Ovary (tissue), 9 donors: ENCODE measurements around the gene NKX2-2. TPM values are rescaled to one million over a fixed set of nuclear protein-coding genes. Genes with fewer than 3 reads are reported as not detected.

Source experiments
- DNase-seq, 5 donors: peaks; one replicate each; pipeline ENCODE4 v3.0.0-alpha.2; 2019 to 2020
- H3K27ac ChIP-seq, 2 donors: fragments of 200-600 bp; one replicate each; pipeline versions ENCODE4 v1.5.1 to v1.8.0; 2019 to 2022
- H3K27me3 ChIP-seq: fragments of 200-600 bp; one replicate; pipeline ENCODE4 v1.8.0; 2022
- H3K36me3 ChIP-seq: fragments of 200-600 bp; sonication (generic); one replicate; pipeline ENCODE4 v1.5.1; 2019
- H3K4me1 ChIP-seq: one replicate; pipeline ENCODE4 v1.8.1; 2013; ENCODE audit warnings: mild to moderate bottlenecking, moderate library complexity; ENCODE audit not compliant: insufficient read depth
- H3K4me3 ChIP-seq: fragments of 200-600 bp; sonication (generic); one replicate; pipeline ENCODE4 v1.5.1; 2017
- H3K9me3 ChIP-seq, 2 donors: fragments of 200-600 bp in 1 of 2; sonication (generic) in 1 of 2; one replicate each; pipeline versions ENCODE4 v1.5.1 to v1.8.1; 2013 to 2019; ENCODE audit warnings: mild to moderate bottlenecking in 1 of 2, moderate library complexity in 1 of 2
- EP300 ChIP-seq: sonication (generic); formaldehyde crosslinking; IDR thresholded peaks from one replicate; pipeline ENCODE4 v1.6.1; 2017; ENCODE audit warnings: antibody characterized with exemption
- POLR2A ChIP-seq: fragments of 450-650 bp; IDR thresholded peaks from one replicate; pipeline ENCODE4 v1.6.1; 2017; ENCODE audit warnings: antibody characterized with exemption, mild to moderate bottlenecking, moderate library complexity
- WGBS, 3 donors: extraction: QIAGEN DNeasy Blood & Tissue Kit in 1 of 3; methylation state at CpG; one replicate each; pipeline versions ENCODE4 v1.1.5 to v1.1.7; 2013 to 2017; 5-methylcytosine and 5-hydroxymethylcytosine counted together
- intact Hi-C, 4 donors: fragments of 100-400 bp; cut with DNase I; formaldehyde crosslinking; loops; one replicate each; pipeline versions ENCODE4 v1.11.0 to v1.15.1; 2022 to 2023
- polyA plus RNA-seq, 2 donors: library from polyadenylated mRNA; stranded (reverse); fragments of 200-250 nt in 1 of 2; fragments of 350-450 nt in 1 of 2; fragmentation: Illumina TruSeq in 1 of 2; extraction: RNeasy Lipid Tissue Mini Kit (QIAGEN cat#74804) in 1 of 2; gene quantifications; one replicate each; pipeline ENCODE4 v1.2.3, GENCODE V29; 2013 to 2014
- total RNA-seq, 7 donors: library from RNA; depleted of rRNA in 2 of 7; stranded (reverse); fragments of >200 nt in 2 of 7; fragmentation: NEBNext Ultra II Directional in 3 of 7; extraction: Animal tissue kit (Norgen Biotek cat#: 25700) in 3 of 7; gene quantifications; one replicate each; pipeline versions ENCODE4 v1.1.0 to v1.2.4, GENCODE V29; 2016 to 2023
- TF ChIP-seq, protein P1 (sequence below), 3 donors: fragments of 450-650 bp in 2 of 3; fragments of 200-600 bp in 1 of 3; IDR thresholded peaks; one replicate each; pipeline versions ENCODE4 v1.5.1 to v1.8.0; 2016 to 2022; ENCODE audit warnings: antibody characterized with exemption in 3 of 3, mild to moderate bottlenecking in 1 of 3
- donor health status: DM: no; HTN: no; CAD: no; lungs with moderate emphysema.
- donor health status: DM: no; HTN: no; CAD: no.
- donor health status: Bipolar disorder and iron deficiency.
- donor health status: DM: yes; HTN: yes; CAD: no.
- donor health status: DM: no; HTN: no; CAD: no.
- donor health status: DM: yes; HTN: yes; CAD: no.

NKX2-2 gene
- total and polyA plus RNA-seq, 9 donors = not detected

DNA sequence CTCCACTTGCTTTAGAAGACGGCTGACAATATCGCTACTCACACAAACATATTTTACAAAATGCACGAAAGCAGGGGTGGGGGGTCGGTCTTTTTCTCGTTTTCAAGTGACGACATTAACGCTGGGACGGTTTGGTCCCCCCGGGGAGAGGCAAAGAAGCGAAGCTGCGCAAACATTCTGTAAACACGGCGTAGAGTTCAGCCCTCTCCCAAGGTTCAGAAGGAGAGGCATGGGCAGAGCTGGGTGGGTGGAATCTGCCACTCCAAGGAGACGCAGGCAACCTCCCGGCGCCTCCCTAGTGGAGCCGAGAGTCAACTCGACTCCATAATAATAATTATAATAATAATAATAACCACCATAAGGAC is 2.4 kb downstream of the NKX2-2 start:
- Histone ChIP-seq H3K36me3 (no peaks in the 10 kb centered on the region), H3K4me1 (peaks cover 10% of the 10 kb centered on the region), H3K27me3 (peaks cover 3% of the 10 kb centered on the region), H3K9me3 (no peaks in the 10 kb centered on the region), H3K4me3 (no peak overlapping the region), H3K27ac (no peak overlapping the region)
- intact Hi-C loops = no loop called here
- WGBS, 3 donors = 52 to 67% (median 58%) methylated on average over 18 of the region's 18 CpGs
- DNase-seq = no peak
- TF ChIP-seq, protein P1, sequence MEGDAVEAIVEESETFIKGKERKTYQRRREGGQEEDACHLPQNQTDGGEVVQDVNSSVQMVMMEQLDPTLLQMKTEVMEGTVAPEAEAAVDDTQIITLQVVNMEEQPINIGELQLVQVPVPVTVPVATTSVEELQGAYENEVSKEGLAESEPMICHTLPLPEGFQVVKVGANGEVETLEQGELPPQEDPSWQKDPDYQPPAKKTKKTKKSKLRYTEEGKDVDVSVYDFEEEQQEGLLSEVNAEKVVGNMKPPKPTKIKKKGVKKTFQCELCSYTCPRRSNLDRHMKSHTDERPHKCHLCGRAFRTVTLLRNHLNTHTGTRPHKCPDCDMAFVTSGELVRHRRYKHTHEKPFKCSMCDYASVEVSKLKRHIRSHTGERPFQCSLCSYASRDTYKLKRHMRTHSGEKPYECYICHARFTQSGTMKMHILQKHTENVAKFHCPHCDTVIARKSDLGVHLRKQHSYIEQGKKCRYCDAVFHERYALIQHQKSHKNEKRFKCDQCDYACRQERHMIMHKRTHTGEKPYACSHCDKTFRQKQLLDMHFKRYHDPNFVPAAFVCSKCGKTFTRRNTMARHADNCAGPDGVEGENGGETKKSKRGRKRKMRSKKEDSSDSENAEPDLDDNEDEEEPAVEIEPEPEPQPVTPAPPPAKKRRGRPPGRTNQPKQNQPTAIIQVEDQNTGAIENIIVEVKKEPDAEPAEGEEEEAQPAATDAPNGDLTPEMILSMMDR (IDR thresholded peaks at IDR 0.05) = no peak
- TF ChIP-seq EP300 (no peak), POLR2A (no peak)

DNA sequence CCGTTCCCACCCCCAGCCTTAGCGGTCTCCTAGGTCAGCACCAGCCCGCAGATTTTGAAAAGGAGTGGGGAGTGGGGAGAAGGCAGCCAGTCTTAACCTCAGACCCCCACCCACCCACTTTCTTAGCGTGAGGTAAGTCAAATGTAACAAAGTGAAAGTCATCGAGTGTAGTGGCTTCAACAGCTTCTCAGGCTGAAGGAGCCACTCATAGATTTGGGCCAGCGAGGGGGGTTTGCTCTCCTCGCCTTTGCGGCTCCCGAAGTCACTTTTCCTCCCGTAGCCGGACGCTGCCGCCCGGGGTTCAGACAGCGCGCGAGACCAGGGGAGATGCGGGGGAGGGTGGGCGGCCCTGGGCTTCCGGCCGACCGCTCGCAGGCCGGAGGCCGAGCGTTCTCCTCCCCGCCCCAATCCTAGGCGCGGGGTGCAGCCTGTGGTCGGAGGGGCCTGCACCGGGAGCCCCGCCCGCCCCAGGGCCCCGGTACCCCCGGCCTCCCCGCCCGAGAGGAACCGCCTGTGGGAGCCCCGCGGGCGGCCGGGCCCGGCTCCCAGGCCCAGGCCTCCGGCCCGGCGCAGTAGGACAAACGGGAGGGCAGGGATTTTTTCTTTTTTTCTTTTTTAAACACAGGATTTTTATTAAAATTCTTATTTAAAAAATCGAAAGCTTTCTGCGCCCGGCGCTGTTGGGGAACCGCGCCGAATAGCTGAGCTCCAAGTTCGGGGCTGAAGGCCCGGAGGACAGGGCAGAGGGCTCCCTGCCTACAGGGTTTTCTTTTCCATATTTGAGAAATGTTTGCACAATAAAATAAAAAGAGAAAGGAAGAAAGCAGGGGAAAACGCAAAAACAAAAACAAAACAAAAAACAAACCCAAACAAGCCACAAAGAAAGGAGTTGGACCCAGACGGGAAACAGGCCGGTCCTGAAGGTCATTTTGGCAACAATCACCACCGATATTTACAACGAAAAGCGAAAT is 3.2 kb downstream of the NKX2-2 start:
- Histone ChIP-seq H3K9me3 (no peaks in the 10 kb centered on the region), H3K27ac (no peak overlapping the region), H3K27me3 (peaks cover 3% of the 10 kb centered on the region), H3K4me3 (peak overlapping the region; percentile 5), H3K36me3 (no peaks in the 10 kb centered on the region), H3K4me1 (peaks cover 10% of the 10 kb centered on the region)
- TF ChIP-seq EP300 (no peak), POLR2A (no peak)
- TF ChIP-seq, protein P1 (IDR thresholded peaks at IDR 0.05) = no peak
- 21 to 28% (median 21%) methylated on average over 50 to 62 of the region's 62 CpGs for whole genome bisulfite sequencing, 3 donors
- intact Hi-C loops = no loop called here
- DNase-seq = no peak

DNA sequence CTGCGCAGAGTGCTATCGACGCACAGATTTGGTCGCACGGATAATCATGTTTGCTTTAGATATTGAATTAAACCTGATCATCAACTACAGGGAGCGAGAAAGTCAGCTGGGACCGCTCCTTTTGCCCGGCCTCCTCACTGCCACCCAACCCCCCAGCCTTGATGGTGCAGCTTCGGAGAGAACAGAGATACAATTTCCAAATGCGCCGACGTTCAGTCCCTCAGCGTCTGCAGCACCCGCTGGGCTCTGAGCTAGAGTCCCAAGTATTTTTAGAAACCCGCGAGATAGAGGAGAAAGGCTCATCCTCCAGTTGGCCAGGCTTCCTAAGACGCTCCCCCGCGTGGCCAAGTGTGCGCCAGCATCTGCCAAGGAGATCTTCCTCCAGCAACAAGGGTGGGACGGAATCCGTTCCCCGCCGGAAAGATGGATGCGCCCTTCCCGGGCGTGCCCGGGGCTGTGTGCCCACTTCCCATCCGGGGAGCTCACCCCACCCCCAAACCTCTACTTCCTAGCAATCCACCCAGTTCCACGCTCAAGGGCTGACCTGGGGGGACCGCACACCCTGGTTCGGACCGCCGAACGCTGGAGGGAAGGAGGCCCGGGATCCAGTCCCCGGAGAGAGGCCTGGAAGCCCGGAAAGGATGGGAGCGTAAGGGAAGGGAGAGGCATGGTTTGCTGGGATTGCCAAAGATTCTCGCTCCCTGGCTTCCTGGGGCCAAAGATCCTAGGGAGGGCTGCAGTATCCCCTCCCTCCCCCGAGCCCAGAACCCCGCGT is 4.1 kb downstream of the NKX2-2 start:
- intact Hi-C loops = loop anchor here (5.0 to 10.0 kb wide), 5 partner anchors 272 to 672 kb away; no protein-coding TSS in a partner anchor
- DNase-seq = peak in 1 of 5 donors; percentile 22
- H3K4me3 ChIP-seq = no peak overlapping the region
- WGBS, 3 donors = 1 to 3% (median 2%) methylated on average over 42 to 43 of the region's 43 CpGs
- no peaks in the 10 kb centered on the region for H3K36me3 ChIP-seq
- H3K27ac ChIP-seq = no peak overlapping the region
- no peak for TF ChIP-seq EP300
- peaks cover 10% of the 10 kb centered on the region for H3K4me1 ChIP-seq
- peaks cover 3% of the 10 kb centered on the region for H3K27me3 ChIP-seq
- H3K9me3 ChIP-seq = no peaks in the 10 kb centered on the region

DNA sequence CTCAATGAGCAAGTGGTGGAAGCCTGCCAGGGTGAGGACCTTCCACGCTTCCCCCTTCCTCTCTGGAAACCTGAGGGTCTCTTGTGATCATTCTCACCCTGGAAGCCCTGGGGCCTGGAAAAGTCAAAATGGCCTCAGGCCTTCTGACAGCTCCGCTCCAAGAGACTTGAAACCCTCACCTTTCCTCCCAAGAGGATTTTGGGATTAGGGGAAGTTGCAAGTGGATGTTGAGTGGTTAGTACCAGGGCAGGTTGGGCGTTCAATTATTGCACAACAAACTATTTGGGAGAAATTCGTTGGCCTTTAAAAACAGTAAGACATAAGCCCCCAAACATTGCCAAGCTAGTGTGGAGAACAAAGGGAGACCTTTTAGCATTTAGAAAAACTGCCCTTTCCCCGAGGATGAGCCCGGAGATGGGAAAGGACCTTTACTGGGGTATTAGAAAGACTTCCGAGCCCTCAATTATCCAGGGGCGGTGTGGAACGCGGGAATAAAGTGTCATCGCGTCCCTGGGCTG is 4.7 kb downstream of the NKX2-2 start:
- WGBS, 3 donors = 4 to 5% (median 5%) methylated on average over 12 of the region's 12 CpGs
- Histone ChIP-seq H3K27ac (no peak overlapping the region), H3K4me1 (peaks cover 10% of the 10 kb centered on the region), H3K36me3 (no peaks in the 10 kb centered on the region), H3K27me3 (peaks cover 3% of the 10 kb centered on the region), H3K4me3 (no peak overlapping the region), H3K9me3 (no peaks in the 10 kb centered on the region)
- intact Hi-C loops = loop anchor here (5.0 to 10.0 kb wide), 5 partner anchors 272 to 672 kb away; no protein-coding TSS in a partner anchor
- no peak for DNase-seq
- TF ChIP-seq, protein P1 (IDR thresholded peaks at IDR 0.05) = no peak
- TF ChIP-seq EP300 (no peak), POLR2A (no peak)
